Measurements from ENCODE around the gene MYRIP.
"Not testable (repeated sequence)": the region's sequence is repeated elsewhere in the genome, so short reads cannot be mapped to it uniquely, and the experiment has no call there.

MYRIP gene

GRCh38 chr3:39791603-39792002 lies 17.8 kb upstream of the MYRIP start:
- TF ChIP-seq CTCF (IDR thresholded peaks at IDR 0.05; ENCODE audit: borderline replicate concordance, insufficient read depth, low read depth, low read length): no peak
- no peak overlapping the region for H3K4me3 ChIP-seq (ENCODE audit: low read depth, low read length)

GRCh38 chr3:39794880-39795279 lies 14.5 kb upstream of the MYRIP start:
- no peak overlapping the region for H3K4me3 ChIP-seq (ENCODE audit: low read depth, low read length)
- TF ChIP-seq CTCF (IDR thresholded peaks at IDR 0.05; ENCODE audit: borderline replicate concordance, insufficient read depth, low read depth, low read length): no peak

GRCh38 chr3:39801216-39801615 lies 8.2 kb upstream of the MYRIP start:
- no peak overlapping the region for H3K4me3 ChIP-seq (ENCODE audit: low read depth, low read length)
- TF ChIP-seq CTCF (IDR thresholded peaks at IDR 0.05; ENCODE audit: borderline replicate concordance, insufficient read depth, low read depth, low read length): no peak

- H3K4me3 ChIP-seq (ENCODE audit: low read depth, low read length): not testable (repeated sequence)
Measured at GRCh38 chr3:39802486-39802885, 6.9 kb upstream of the MYRIP start.

- H3K4me3 ChIP-seq (ENCODE audit: low read depth, low read length): no peak overlapping the region
- no peak for TF ChIP-seq CTCF (IDR thresholded peaks at IDR 0.05; ENCODE audit: borderline replicate concordance, insufficient read depth, low read depth, low read length)
Measured at GRCh38 chr3:39803956-39804355, 5.5 kb upstream of the MYRIP start.

GRCh38 chr3:39804951-39805350 lies 4.5 kb upstream of the MYRIP start:
- H3K4me3 ChIP-seq (ENCODE audit: low read depth, low read length): no peak overlapping the region
- no peak for TF ChIP-seq CTCF (IDR thresholded peaks at IDR 0.05; ENCODE audit: borderline replicate concordance, insufficient read depth, low read depth, low read length)

GRCh38 chr3:39805650-39806049 lies 3.8 kb upstream of the MYRIP start:
- H3K4me3 ChIP-seq (ENCODE audit: low read depth, low read length): no peak overlapping the region
- TF ChIP-seq CTCF (IDR thresholded peaks at IDR 0.05; ENCODE audit: borderline replicate concordance, insufficient read depth, low read depth, low read length): no peak

- TF ChIP-seq CTCF (IDR thresholded peaks at IDR 0.05; ENCODE audit: borderline replicate concordance, insufficient read depth, low read depth, low read length): no peak
Measured at GRCh38 chr3:39806820-39807219, 2.6 kb upstream of the MYRIP start.

More at GRCh38 chr3:39806820-39807219, 2.6 kb upstream of the MYRIP start:
- H3K4me3 ChIP-seq (ENCODE audit: low read depth, low read length): no peak overlapping the region
